Activated T-helper 1 cell treated with anti-CD3 and anti-CD28 coated beads, Interleukin-12 subunit alpha, Interleukin-12 subunit beta, Interleukin-2, Interleukin-4 antibody, amounts not matched to agents 30 ng/mL and 10 ng/mL and 1 ng/mL, durations not matched to agents 14 hours and 24 hours and 36 hours (primary cell): ENCODE results near the gene MEF2B. TPM values are rescaled to one million over a fixed set of nuclear protein-coding genes. Genes with fewer than 3 reads are reported as not detected.
"Not testable (repeated sequence)": the region's sequence is repeated elsewhere in the genome, so short reads cannot be mapped to it uniquely, and the experiment has no call there.

Experiments
- DNase-seq: peaks from one replicate; pipeline ENCODE4 v3.0.0; 2021; ENCODE audit warnings: low spot score
- H3K27ac Mint-ChIP-seq: one replicate; pipeline ENCODE4 v1.8.0; 2021; ENCODE audit warnings: mild to moderate bottlenecking, mixed read lengths
- H3K27me3 Mint-ChIP-seq: one replicate; pipeline ENCODE4 v1.8.0; 2022; ENCODE audit warnings: mild to moderate bottlenecking, moderate library complexity, mixed read lengths; ENCODE audit not compliant: insufficient read depth
- H3K36me3 Mint-ChIP-seq: one replicate; pipeline ENCODE4 v1.8.0; 2021; ENCODE audit warnings: low read depth, mixed read lengths
- H3K4me1 Mint-ChIP-seq: one replicate; pipeline ENCODE4 v1.8.0; 2021; ENCODE audit warnings: low read depth, mixed read lengths
- H3K4me3 Mint-ChIP-seq: one replicate; pipeline ENCODE4 v1.8.0; 2021; ENCODE audit warnings: mild to moderate bottlenecking, moderate library complexity, mixed read lengths
- H3K9me3 Mint-ChIP-seq: one replicate; pipeline ENCODE4 v1.8.0; 2021; ENCODE audit warnings: mixed read lengths
- intact Hi-C: fragments of 100-400 bp; cut with micrococcal nuclease; formaldehyde crosslinking; loops from one replicate; pipeline ENCODE4 v1.15.1; 2024
- total RNA-seq: library from RNA; stranded (reverse); gene quantifications from 2 replicates; pipeline ENCODE4 v1.2.3, GENCODE V29; 2022

The MEF2B gene
- total RNA-seq, 1 donor from 2014 or later, result 1.7 TPM

DNA sequence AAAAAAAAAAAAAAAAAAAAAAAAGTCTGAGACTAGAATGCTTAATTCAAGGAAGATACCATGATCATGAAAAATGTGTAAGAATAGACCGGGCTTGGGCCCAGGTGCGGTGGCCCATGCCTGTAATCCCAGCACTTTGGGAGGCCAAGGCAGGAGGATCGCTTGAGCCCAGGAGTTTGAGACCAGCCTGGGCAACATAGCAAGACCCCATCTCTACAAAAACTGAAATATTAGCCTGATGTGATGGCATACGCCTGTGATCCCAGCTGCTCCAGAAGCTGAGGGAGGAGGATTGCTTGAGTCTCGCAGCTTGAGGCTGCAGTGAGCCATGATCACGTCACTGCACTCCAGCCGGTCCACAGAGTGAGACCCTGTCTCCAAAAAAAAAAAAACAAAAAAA, 63.1 kb downstream of the MEF2B start:
- intact Hi-C loops, H3K36me3 Mint-ChIP-seq, DNase-seq, H3K9me3 Mint-ChIP-seq, H3K27me3 Mint-ChIP-seq, H3K4me3 Mint-ChIP-seq, H3K4me1 Mint-ChIP-seq, H3K27ac Mint-ChIP-seq: not testable (repeated sequence)

DNA sequence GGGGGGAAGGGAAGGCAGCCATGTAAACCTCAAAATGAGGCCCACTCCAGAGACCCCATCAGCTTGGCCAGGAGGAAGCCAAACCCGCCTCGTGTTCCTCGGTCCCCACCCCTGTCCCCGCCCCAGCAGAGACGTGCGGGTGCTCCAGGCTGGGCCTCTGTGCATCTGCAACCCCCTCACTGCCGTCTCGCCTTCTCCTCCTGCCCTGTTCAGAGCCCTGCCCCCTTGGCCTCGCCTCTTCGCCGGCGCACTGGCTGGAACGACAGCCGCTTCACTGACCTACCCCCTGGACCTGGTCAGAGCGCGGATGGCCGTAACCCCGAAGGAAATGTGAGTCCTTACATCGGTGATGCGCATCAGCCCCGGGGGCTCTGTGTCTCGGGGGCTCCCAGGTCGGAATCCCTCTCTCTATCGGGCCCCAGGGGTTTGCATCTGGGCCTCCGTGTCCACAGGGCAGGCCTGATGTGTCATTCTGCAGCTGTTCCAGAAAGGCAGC, 64.0 kb downstream of the MEF2B start:
- Mint-ChIP-seq H3K4me1 (no peaks in the 10 kb centered on the region), H3K36me3 (no peaks in the 10 kb centered on the region), H3K27me3 (no peaks in the 10 kb centered on the region), H3K27ac (no peak overlapping the region), H3K9me3 (no peaks in the 10 kb centered on the region), H3K4me3 (no peak overlapping the region)
- intact Hi-C loops, result no loop called here
- DNase-seq, result no peak

DNA sequence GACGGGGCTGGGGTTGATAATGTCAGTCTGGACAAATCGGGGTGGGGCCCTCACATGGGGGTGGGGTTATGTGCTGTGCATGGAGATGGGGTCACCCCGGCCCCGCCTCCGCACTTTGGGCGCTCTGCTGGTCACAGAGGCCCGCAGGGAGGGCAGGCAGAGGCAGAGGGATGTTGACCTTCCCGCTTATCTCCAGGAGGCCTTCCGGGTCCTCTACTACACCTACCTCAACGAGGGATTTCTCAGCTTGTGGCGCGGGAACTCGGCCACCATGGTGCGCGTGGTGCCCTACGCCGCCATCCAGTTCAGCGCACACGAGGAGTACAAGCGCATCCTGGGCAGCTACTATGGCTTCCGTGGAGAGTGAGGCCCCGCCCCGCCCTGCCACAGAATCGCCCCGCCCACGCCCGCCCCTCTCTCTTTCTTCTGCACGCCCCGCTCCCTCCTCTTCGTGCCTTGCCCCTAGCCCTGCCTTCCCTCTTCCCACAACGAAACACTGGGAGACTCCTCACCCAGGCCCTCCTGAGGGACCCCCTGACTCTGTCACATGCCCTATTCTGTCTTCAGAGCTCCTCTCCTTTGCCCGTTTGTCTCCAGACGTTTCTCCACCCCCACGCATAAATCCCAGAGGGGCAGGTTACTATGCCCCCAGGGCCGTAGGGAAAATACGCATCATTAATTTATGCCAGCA, 64.6 kb downstream of the MEF2B start:
- Mint-ChIP-seq H3K27me3 (no peaks in the 10 kb centered on the region), H3K27ac (no peak overlapping the region), H3K4me3 (no peak overlapping the region), H3K9me3 (no peaks in the 10 kb centered on the region), H3K36me3 (no peaks in the 10 kb centered on the region), H3K4me1 (no peaks in the 10 kb centered on the region)
- intact Hi-C loops, result no loop called here
- no peak for DNase-seq

DNA sequence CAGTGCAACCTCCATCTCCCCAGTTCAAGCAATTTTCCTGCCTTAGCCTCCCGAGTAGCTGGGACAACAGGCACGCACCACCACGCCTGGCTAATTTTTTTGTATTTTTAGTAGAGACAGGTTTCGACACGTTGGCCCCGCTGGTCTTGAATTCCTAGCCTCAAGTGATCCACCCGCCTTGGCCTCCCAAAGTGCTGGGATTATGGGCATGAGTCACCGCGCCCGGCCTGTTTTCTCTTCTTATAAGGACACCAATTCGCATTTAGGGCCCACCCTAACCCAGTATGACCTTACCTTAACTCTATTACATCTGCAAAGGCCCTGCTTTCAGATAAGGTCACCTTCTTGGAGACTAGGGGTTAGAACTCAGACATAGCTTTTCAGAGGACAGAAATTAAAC, 66.9 kb downstream of the MEF2B start:
- DNase-seq, result no peak
- Mint-ChIP-seq H3K4me3 (no peak overlapping the region), H3K9me3 (no peaks in the 10 kb centered on the region), H3K36me3 (no peaks in the 10 kb centered on the region), H3K27me3 (no peaks in the 10 kb centered on the region), H3K27ac (no peak overlapping the region), H3K4me1 (no peaks in the 10 kb centered on the region)
- intact Hi-C loops, result no loop called here

DNA sequence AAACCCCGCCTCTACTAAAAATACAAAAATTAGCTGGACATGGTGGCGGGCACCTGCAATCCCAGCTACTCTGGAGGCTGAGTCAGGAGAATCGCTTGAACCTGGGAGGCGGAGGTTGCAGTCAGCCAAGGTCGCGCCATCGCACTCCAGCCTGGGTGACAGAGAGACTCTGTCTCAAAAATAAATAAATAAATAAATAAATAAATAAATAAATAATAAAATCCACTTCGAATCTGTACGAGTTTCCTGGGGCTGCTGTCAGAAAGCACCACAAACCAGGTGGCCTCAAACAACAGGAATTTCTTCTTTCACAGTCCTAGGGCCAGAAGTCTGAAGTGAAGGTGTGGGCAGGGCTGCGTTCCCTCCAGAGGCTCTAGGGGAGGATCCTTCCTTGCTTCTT, 67.5 kb downstream of the MEF2B start:
- H3K36me3 Mint-ChIP-seq, H3K4me3 Mint-ChIP-seq, DNase-seq, H3K9me3 Mint-ChIP-seq, H3K27ac Mint-ChIP-seq, H3K4me1 Mint-ChIP-seq, H3K27me3 Mint-ChIP-seq, intact Hi-C loops: not testable (repeated sequence)

DNA sequence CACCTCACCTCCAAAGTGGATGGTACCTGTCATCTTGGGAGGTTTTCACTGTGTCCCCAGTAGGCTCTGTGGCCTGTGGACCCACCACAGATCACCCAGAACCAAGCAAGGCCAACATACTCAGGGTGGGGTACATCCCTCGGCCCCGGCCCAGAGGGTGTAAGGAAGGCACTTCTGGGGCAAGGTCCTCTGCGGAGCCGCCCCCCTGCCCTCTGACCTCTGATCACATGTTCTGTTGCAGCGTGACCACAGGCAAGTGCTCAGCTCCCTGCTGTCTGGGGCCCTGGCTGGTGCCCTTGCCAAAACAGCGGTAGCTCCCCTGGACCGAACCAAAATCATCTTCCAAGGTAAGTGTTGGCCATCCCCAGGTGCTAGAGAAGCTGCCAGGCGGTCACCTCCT, 68.5 kb downstream of the MEF2B start:
- no peaks in the 10 kb centered on the region for H3K9me3 Mint-ChIP-seq
- H3K4me3 Mint-ChIP-seq, result no peak overlapping the region
- no peaks in the 10 kb centered on the region for H3K27me3 Mint-ChIP-seq
- intact Hi-C loops, result no loop called here
- H3K27ac Mint-ChIP-seq, result no peak overlapping the region
- no peak for DNase-seq
- H3K4me1 Mint-ChIP-seq, result no peaks in the 10 kb centered on the region
- H3K36me3 Mint-ChIP-seq, result no peaks in the 10 kb centered on the region

DNA sequence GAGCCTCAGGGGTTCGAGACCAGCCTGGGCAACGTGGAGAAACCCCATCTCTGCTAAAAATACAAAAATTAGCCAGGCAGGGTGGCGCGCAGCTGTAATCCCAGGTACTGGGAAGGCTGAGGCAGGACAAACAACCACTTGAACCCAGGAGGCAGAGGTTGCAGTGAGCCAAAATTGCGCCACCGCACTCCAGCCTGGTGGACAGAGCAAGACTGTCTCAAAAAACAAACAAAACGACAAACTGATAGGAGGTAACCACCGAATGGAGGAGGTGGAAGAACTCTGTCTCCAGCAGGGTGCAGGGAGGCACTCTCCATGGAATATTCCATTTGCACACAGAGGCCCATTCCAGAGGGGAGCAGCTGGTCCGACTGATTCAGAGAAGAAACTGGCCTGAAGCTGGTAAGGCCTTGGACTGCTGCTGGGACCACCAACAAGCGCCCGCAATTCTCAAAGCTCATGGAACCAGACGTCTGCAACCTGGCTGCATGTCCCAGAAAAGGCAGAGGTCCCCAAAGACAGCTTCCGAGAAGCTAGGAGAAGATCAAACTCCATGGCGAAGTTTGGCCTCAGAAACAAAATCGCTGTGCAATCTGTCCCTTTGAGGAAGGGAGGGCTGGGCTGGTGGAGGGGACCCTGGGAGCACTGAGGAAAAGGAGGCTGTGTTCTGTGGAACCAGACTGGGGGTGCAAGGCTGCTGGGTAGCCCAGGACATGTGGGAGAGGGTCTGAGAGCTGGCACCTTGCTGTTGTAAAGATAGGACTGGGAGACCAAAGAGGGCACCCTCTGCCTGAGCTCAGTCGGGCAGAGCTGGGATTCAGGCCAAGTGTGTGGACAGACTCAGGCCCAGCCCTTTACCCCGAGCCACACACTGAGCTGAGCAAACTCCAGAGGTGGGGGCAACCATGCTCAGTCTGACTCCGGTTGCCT, 71.1 kb downstream of the MEF2B start:
- no peaks in the 10 kb centered on the region for H3K4me1 Mint-ChIP-seq
- H3K27ac Mint-ChIP-seq, result no peak overlapping the region
- no peak overlapping the region for H3K4me3 Mint-ChIP-seq
- no peaks in the 10 kb centered on the region for H3K27me3 Mint-ChIP-seq
- H3K9me3 Mint-ChIP-seq, result no peaks in the 10 kb centered on the region
- H3K36me3 Mint-ChIP-seq, result no peaks in the 10 kb centered on the region
- DNase-seq, result no peak
- intact Hi-C loops, result no loop called here

DNA sequence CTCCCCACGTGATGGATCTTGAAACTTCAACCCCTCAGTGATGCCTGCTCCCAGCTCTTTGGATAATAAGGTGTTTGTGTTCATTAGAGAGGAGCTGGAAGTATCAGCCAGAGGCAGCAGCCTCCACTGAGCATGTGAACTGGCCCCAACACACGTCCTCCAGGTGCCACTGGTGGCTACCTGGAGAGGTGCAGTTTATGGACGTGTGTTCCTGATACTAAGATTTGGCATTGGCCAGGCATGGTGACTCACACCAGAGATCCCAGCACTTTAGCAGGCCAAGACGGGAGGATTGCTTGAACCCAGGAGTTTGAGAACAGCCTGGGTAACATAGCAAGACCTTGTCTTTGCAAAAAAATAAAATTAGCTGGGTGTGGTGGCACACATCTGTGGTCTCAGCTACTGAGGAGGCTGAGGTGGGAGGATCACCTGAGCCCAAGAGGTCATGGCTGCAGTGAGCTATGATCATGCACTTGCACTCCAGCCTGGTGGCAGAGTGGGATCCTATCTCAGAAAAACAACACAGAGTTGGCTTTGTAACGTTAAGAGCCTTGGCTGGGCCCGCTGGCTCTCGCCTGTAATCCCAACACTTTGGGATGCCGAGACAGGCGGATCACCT, 71.9 kb downstream of the MEF2B start:
- no peaks in the 10 kb centered on the region for H3K27me3 Mint-ChIP-seq
- no peak for DNase-seq
- no peaks in the 10 kb centered on the region for H3K4me1 Mint-ChIP-seq
- no peak overlapping the region for H3K4me3 Mint-ChIP-seq
- intact Hi-C loops, result no loop called here
- no peaks in the 10 kb centered on the region for H3K36me3 Mint-ChIP-seq
- no peak overlapping the region for H3K27ac Mint-ChIP-seq
- no peaks in the 10 kb centered on the region for H3K9me3 Mint-ChIP-seq

DNA sequence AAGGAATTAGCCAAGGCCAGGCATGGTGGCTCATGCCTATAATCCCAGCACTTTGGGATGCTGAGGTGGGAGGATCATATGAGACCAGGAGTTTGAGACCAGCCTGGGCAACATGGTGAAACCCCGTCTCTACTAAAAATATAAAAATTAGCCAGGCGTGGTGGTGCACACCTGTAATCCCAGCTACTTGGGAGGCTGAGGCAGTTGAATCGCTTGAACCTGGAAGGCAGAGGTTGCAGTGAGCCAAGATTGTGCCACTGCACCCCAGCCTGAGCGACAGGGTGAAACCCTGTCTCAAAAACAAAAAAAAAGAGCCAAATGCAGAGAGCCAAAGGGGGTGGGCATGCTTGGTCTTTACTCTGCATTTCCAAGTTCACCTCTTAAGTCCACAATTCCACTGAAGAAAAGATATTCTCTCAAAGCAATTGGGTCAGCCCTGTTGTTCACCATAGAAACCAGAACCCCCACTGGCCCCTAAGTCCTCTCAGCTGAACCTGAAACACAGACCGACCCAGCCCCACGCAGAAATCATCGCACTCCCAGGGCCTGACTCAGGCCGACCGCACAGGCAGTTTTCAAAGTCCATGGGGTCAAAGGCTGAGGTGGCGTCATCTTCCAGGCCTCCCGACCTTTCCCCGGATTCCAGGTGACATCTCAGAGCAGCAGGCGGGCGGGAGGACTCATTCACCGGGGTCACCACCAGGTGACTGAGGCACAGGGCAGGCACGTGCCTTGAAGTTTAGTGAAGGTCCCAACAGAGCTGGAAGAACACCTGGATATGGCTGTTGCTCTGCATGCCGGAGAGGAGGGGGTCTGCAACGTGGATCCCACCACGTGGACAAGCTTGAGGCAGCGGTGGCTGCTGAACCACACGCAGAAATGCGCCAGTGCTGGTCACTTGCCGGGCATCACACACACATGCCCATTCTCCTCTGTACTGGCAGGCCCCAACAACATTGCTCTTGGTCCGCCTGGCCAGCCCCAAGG, 73.1 kb downstream of the MEF2B start:
- Mint-ChIP-seq H3K4me1 (no peaks in the 10 kb centered on the region), H3K27me3 (no peaks in the 10 kb centered on the region), H3K27ac (no peak overlapping the region), H3K9me3 (no peaks in the 10 kb centered on the region), H3K4me3 (no peak overlapping the region), H3K36me3 (no peaks in the 10 kb centered on the region)
- no peak for DNase-seq
- intact Hi-C loops, result no loop called here

DNA sequence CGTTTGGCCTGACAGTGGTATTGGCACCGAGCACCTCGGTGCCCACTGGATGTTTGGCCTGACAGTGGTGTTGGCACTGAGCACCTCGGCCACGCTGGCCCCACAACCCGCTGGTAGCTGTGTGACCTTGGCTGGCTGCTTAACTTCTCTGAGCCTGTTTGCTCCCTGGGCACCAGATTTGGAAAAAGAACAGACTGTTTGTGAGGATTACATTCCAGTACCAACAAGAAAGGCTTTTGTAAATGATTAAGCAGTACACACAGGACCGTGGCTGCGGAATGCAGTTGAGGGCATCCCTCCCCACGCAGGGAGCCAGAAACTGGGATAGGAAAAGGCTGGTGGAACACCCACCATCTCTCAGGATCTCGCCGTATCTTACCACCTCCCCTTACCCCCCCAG, 74.4 kb downstream of the MEF2B start:
- no peak overlapping the region for H3K27ac Mint-ChIP-seq
- DNase-seq, result no peak
- H3K36me3 Mint-ChIP-seq, result no peaks in the 10 kb centered on the region
- no peaks in the 10 kb centered on the region for H3K27me3 Mint-ChIP-seq
- H3K4me1 Mint-ChIP-seq, result no peaks in the 10 kb centered on the region
- no peaks in the 10 kb centered on the region for H3K9me3 Mint-ChIP-seq
- H3K4me3 Mint-ChIP-seq, result no peak overlapping the region
- intact Hi-C loops, result no loop called here
